IPS DF 6.9 (cell line): ENCODE measurements around the gene MAGEA9B.
"Not testable (repeated sequence)": the region's sequence is repeated elsewhere in the genome, so short reads cannot be mapped to it uniquely, and the experiment has no call there.

Experiments
- DNase-seq: peaks from one replicate; pipeline ENCODE4 v3.0.0-alpha.2; 2013; ENCODE audit warnings: low read depth, low spot score
- H3K27ac ChIP-seq: one replicate; pipeline ENCODE4 v1.5.1; 2013; ENCODE audit warnings: low read length, control low read depth
- H3K27me3 ChIP-seq: 2 replicates; pipeline ENCODE4 v1.6.1; 2013; ENCODE audit warnings: mild to moderate bottlenecking, low read length; ENCODE audit not compliant: control insufficient read depth, insufficient read depth
- H3K36me3 ChIP-seq: 2 replicates; pipeline ENCODE4 v1.6.1; 2013; ENCODE audit warnings: low read length; ENCODE audit not compliant: control insufficient read depth, insufficient read depth
- H3K4me1 ChIP-seq: 2 replicates; pipeline ENCODE4 v1.6.1; 2013; ENCODE audit warnings: low read length; ENCODE audit not compliant: control insufficient read depth, insufficient read depth
- H3K4me3 ChIP-seq: 2 replicates; pipeline ENCODE4 v1.5.1; 2013; ENCODE audit warnings: mild to moderate bottlenecking, low read length
- H3K9me3 ChIP-seq: 2 replicates; pipeline ENCODE4 v1.6.1; 2013; ENCODE audit warnings: low read length, inconsistent platforms; ENCODE audit not compliant: control insufficient read depth, insufficient read depth
- WGBS: extraction: QIAGEN DNeasy Blood & Tissue Kit; methylation state at CpG from one replicate; pipeline ENCODE4 v1.1.7; 2013; ENCODE audit warnings: mixed read lengths, missing lambda C conversion rate; ENCODE audit not compliant: insufficient read length, insufficient coverage; 5-methylcytosine and 5-hydroxymethylcytosine counted together

The MAGEA9B gene

DNA sequence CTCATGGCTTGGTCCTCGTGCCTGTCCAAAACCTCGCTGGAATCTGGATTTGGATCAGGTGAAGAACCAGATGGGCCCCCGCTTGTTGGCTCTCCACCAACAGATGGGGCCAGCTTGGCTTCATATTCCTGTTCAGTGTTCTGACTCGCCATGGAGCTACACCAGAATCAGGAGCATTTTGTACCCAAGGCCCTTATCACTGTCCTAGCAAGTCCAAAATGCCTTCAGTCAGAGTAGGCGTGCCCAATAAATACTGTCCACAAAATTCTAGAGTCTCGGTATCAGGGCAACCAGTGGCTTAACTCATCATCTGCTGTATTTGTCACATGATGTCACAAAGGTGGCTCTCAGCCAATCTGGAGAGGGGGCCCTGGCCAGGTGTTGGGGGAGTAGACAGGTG lies 37.6 kb downstream of the MAGEA9B start, which contains the start of gene HSFX3:
TSS of gene HSFX3 (minus strand) at position 224 of the 400 bp plus-strand sequence. CDS start at position 152, 72 bp downstream.
- not testable (repeated sequence) for H3K36me3 ChIP-seq, DNase-seq, H3K27ac ChIP-seq, H3K4me3 ChIP-seq, H3K27me3 ChIP-seq, H3K4me1 ChIP-seq, H3K9me3 ChIP-seq
- WGBS, result no CpG with 5 or more reads among the region's 6 CpGs

DNA sequence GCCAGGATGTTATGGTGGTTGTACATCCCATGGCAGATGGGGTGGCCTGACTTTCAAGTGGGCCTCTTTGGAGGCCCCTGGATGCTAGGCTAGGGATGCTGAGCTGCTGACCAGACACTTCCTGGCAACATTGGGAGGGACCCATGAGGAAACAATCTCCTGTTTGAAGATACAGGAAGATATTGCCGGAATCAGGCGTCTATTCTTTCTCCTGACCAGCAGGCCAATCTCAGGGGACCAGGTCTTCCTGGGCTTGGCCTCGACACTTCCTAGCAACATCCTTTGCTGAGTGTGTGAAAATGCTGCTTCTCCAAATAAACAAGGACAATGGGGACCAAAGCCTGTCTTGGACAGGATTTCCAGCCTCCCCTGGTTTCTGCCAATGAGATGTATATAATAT lies 39.5 kb downstream of the MAGEA9B start:
- H3K36me3 ChIP-seq, H3K27me3 ChIP-seq, H3K9me3 ChIP-seq, H3K4me3 ChIP-seq, H3K4me1 ChIP-seq, DNase-seq, H3K27ac ChIP-seq: not testable (repeated sequence)
- no CpG with 5 or more reads among the region's 3 CpGs for WGBS

DNA sequence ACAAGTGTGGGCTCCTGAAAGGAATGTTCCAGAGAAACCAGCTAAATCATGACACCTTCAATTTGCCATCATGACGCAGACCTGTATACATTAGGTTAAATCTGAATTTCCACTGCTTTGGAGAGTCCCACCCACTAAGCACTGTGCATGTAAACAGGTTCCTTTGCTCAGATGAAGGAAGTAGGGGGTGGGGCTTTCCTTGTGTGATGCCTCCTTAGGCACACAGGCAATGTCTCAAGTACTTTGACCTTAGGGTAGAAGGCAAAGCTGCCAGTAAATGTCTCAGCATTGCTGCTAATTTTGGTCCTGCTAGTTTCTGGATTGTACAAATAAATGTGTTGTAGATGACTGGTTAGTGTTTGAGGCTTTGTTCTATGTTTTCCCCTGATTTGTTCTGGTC lies 40.3 kb downstream of the MAGEA9B start:
- not testable (repeated sequence) for H3K27ac ChIP-seq, H3K9me3 ChIP-seq, DNase-seq, H3K4me3 ChIP-seq, H3K27me3 ChIP-seq, H3K36me3 ChIP-seq, H3K4me1 ChIP-seq
- WGBS, result no CpG with 5 or more reads among the region's 1 CpG

DNA sequence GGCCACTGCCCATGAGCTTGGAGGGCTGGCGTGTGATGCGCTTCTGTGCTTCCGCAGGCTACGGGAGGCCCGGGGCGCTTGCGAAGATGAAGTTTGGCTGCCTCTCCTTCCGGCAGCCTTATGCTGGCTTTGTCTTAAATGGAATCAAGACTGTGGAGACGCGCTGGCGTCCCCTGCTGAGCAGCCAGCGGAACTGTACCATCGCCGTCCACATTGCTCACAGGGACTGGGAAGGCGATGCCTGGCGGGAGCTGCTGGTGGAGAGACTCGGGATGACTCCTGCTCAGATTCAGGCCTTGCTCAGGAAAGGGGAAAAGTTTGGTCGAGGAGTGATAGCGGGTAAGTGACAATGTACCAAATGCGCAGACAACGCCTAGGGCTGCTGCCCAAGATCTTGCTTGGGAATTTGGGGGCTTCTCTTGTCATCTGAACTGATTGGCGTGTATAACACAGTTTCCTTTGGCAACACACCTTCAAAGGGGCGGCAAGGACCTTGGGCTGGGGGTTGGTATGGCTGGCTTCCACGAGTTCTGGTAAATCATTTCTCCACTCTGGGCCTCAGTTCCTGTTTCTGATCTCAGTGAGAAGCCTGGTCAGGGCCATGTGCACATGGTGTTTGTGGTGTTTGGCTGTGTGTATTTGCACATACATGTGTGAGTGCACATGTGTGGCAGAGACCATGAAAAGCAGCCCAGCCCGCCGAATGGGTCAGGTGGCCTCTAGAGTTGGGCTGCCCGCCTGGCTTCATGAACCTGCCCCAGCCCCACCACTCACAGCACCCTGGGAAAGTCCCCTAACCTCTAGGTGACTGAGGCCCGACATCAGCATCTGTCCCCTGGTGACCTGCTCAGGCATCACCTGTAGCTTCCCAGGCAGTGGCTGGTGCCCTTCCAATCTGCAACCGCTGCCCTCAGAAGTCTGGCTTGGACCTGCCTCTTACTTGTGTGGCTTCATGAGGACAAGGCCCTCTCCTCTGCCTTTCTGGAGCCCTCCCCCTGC lies 41.4 kb downstream of the MAGEA9B start:
- not testable (repeated sequence) for DNase-seq, H3K9me3 ChIP-seq, H3K27ac ChIP-seq, H3K27me3 ChIP-seq, H3K4me3 ChIP-seq, H3K36me3 ChIP-seq, H3K4me1 ChIP-seq
- WGBS, result no CpG with 5 or more reads among the region's 29 CpGs

DNA sequence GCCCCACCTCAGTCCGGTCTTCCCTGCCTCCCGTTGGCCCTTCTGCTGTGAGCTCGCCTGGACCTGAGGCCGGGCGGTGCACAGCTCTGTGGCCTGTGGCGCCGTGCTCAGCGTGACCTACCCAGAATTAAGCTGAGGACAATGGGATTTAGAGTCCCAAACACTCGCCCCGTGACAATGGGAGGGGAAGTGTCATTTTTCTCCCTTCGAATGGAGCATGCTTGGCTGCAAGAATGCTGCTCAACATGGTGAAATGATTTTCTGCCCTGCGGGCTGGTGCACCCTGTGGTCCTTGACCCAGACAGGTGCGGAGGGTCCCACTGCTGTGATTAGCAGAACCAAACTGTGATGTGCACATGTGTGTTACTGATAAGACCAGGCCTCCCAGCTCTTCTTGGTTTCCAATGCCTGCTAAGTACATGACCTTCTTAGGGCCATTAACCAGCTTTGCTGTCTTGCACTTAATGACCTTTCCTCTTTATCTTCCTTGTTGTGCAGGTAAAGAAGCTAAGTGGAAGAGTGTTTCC lies 45.7 kb downstream of the MAGEA9B start:
- Histone ChIP-seq H3K27me3 (no peaks in the 10 kb centered on the region), H3K27ac (no peak overlapping the region), H3K4me3 (peak overlapping the region; percentile 41; the same call in 1 of the 2 replicates), H3K4me1 (peaks cover 2% of the 10 kb centered on the region; the same call in 1 of the 2 replicates), H3K36me3 (no peaks in the 10 kb centered on the region), H3K9me3 (no peaks in the 10 kb centered on the region)
- DNase-seq, result no peak
- WGBS, result no CpG with 5 or more reads among the region's 13 CpGs

DNA sequence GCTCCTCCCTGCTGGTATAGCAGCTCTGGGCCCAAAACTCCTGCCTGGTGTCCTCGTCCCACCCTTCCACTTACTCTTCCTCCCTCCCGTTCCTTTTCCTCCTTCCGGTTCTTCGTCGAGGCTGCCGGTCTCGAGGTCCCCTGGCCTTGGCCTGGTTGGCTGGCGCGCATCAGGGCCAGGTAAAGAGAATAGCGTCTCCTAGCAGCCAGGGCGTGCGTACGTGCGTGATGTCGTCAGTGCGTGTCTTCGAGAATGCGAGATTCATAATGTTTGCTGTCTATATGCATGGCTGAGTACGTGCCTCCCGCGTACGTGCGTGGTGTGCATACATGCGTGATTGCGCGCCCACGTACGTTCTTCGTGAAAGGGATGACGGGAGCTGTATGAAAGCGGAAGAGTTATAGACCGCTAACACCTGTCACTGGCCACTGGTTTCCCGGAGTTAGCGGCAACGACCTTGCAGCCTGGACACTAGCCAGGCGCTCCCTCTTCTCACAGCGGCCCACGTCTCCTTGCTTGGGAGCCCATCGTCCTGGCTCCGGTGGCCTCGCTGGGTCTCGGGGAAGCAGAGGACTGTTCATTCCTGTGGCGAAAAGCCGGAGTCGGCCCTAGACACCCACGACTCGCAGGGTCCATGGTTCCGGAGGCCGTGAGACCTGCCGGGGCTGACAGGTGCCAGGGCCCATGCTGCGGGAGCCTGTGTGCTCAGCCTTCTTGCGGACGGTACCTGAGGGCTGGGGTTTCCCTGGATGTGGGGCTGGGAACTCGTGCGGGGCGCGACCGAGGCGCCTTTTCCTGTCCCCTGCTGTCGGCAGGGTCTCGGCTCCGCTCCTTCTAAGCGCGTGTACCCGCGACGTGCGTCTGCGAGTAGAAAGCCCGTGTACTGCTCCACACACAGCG lies 46.4 kb downstream of the MAGEA9B start, which contains the start of gene EOLA1:
TSS of gene EOLA1 (plus strand) at position 392 of the 900 bp plus-strand sequence. CDS start 4,619 bp downstream, outside the sequence.
- Histone ChIP-seq H3K4me3 (peak within 1 kb of the TSS; percentile 77; the same call in 1 of the 2 replicates), H3K27ac (no peak within 1 kb of the TSS), H3K9me3 (no peaks in the 10 kb centered on the region), H3K27me3 (no peaks in the 10 kb centered on the region), H3K36me3 (no peaks in the 10 kb centered on the region), H3K4me1 (peaks cover 2% of the 10 kb centered on the region; the same call in 1 of the 2 replicates)
- no CpG with 5 or more reads among the region's 71 CpGs for WGBS
- no peak for DNase-seq

DNA sequence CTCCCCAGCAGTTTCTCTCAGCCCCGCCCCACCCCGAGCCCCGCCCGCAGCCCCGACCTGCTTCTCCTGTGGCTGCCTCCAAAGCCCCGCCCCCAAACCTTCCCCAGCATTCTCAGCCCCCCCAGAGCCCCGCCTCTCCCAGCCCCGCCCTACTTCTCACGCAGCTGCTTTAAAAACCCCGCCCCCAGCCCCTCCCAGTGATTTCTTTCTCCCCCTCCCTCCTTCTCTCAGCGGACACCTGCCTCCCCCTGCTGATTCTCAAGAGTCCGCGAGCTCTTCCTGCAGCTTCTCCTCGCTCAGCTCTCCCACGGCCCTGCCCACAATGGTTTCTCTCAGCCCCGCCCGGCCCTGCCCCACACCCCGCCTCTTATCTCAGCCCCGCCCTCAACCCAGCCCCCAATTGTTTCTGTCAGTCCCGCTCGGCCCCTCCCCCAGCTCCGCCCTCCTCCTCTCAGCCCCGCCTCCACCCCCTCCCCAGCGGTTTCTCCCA lies 47.1 kb downstream of the MAGEA9B start:
- H3K4me3 ChIP-seq, result peak overlapping the region; percentile 41; the same call in 1 of the 2 replicates
- no CpG with 5 or more reads among the region's 24 CpGs for WGBS
- no peak overlapping the region for H3K27ac ChIP-seq
- H3K36me3 ChIP-seq, result no peaks in the 10 kb centered on the region
- no peak for DNase-seq
- H3K27me3 ChIP-seq, result no peaks in the 10 kb centered on the region
- no peaks in the 10 kb centered on the region for H3K9me3 ChIP-seq
- peaks cover 2% of the 10 kb centered on the region; the same call in 1 of the 2 replicates for H3K4me1 ChIP-seq

DNA sequence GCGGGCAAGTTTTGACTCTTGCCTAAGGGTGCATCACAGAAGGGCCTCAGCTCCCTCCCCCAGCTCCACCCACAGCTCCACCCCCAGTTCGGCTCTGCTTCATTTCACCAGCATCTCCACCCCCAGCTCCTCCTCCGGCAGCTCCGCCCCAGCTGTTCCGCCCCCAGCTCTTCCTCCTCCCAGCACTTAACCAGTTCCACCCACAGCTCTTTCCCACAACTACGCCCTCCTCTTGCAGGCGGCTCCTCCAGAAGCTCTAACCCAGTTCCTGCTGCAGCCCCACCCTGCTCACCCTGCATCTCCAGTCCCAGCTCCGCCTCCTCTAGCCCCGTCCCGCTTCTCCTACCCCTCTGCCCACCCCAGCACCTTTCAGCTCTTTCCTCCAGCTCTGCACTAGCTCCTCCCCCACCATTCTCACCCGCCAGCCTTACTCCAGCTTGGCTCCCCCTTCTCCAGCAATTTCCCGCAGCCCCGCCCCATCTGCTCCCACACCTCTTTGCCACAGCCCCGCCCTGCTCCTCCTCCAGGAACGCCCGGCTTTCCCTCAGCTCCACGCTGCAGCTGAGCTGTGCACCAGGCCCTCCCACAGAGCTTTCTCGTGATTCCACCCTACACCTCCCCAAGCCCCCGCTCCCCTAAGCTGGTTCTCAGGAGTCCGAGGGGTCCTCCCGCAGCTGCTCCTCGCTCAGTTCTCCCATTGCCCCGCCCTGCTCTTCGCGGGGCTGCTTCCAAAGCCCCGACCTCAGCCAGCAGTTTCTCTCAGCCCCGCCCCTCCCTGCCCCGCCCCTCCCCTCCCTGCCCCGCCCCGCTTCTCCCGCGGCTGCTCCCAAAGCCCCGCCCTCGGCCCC lies 47.8 kb downstream of the MAGEA9B start:
- no peak for DNase-seq
- WGBS, result no CpG with 5 or more reads among the region's 34 CpGs

DNA sequence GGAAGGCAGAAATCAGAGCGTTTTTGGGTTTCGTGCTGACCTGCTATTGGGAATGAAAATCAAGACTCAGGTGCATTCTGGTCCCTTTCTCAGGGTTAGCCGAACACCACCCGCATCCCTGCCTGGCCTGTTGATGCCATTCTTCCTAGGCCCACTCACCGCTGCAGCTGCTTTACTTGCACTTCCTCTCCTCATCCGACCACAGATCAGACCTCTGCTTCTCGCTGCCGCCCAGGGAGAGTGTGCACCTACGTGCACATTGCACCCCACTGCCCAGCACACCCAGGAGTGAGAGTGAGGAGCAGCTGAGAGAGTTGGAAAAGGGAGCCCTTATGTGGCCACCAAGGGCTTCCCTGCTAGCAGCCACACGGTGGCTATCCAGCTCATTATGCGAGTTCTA lies 49.8 kb downstream of the MAGEA9B start:
- not testable (repeated sequence) for H3K4me3 ChIP-seq, H3K9me3 ChIP-seq, H3K36me3 ChIP-seq, H3K27me3 ChIP-seq, H3K4me1 ChIP-seq, DNase-seq, H3K27ac ChIP-seq
- WGBS, result no CpG with 5 or more reads among the region's 11 CpGs

More for the DNA sequence above, 47.8 kb downstream of the MAGEA9B start:
- Histone ChIP-seq H3K36me3 (no peaks in the 10 kb centered on the region), H3K4me1 (peaks cover 2% of the 10 kb centered on the region; the same call in 1 of the 2 replicates), H3K9me3 (no peaks in the 10 kb centered on the region), H3K27me3 (no peaks in the 10 kb centered on the region), H3K27ac (no peak overlapping the region), H3K4me3 (peak overlapping the region; percentile 77; the same call in 1 of the 2 replicates)
